A204.1 (cell line): Measurements from ENCODE around the gene PTPRN2.
"Not testable (repeated sequence)": the region's sequence is repeated elsewhere in the genome, so short reads cannot be mapped to it uniquely, and the experiment has no call there.

Experiments used
- FAIRE-seq: peaks from 2 replicates; lab custom pipeline; 2012; peaks lifted over from hg19 to GRCh38; lab: Jason Lieb, UNC

The PTPRN2 gene

GRCh38 chr7:158439035-158439434, 148.6 kb downstream of the PTPRN2 start:
- FAIRE-seq: no peak

- FAIRE-seq: no peak
These were observed 155.0 kb downstream of the PTPRN2 start for GRCh38 chr7:158432369-158433341.

- no peak for FAIRE-seq
These were observed 155.7 kb downstream of the PTPRN2 start for GRCh38 chr7:158431941-158432347.

- no peak for FAIRE-seq
These were observed 156.3 kb downstream of the PTPRN2 start for GRCh38 chr7:158431055-158431940.

GRCh38 chr7:158430308-158431034, 157.2 kb downstream of the PTPRN2 start:
- no peak for FAIRE-seq

GRCh38 chr7:158428837-158429753, 158.5 kb downstream of the PTPRN2 start:
- no peak for FAIRE-seq

- FAIRE-seq: no peak
These were observed 159.3 kb downstream of the PTPRN2 start for GRCh38 chr7:158428131-158428836.

GRCh38 chr7:158425676-158426075, 161.9 kb downstream of the PTPRN2 start:
- FAIRE-seq: not testable (repeated sequence)

- no peak for FAIRE-seq
These were observed 163.1 kb downstream of the PTPRN2 start for GRCh38 chr7:158424531-158424930.

GRCh38 chr7:158424011-158424410, 163.6 kb downstream of the PTPRN2 start:
- no peak for FAIRE-seq

- no peak for FAIRE-seq
These were observed 164.6 kb downstream of the PTPRN2 start for GRCh38 chr7:158422887-158423560.

GRCh38 chr7:158422196-158422886, 165.3 kb downstream of the PTPRN2 start:
- no peak for FAIRE-seq

- no peak for FAIRE-seq
These were observed 166.3 kb downstream of the PTPRN2 start for GRCh38 chr7:158421361-158421760.

GRCh38 chr7:158420591-158421340, 166.9 kb downstream of the PTPRN2 start:
- FAIRE-seq: no peak

- FAIRE-seq: no peak
These were observed 168.3 kb downstream of the PTPRN2 start for GRCh38 chr7:158419238-158419785.

- FAIRE-seq: not testable (repeated sequence)
These were observed 169.2 kb downstream of the PTPRN2 start for GRCh38 chr7:158418395-158418794.

- FAIRE-seq: no peak
These were observed 171.2 kb downstream of the PTPRN2 start for GRCh38 chr7:158416283-158416933.

- no peak for FAIRE-seq
These were observed 172.3 kb downstream of the PTPRN2 start for GRCh38 chr7:158415316-158415715.
